Effector memory CD4-positive, alpha-beta T cell (primary cell): ENCODE results near the gene RASAL2.

Experiments
- DNase-seq, 3 donors: peaks; one replicate each; pipeline ENCODE4 v3.0.0-alpha.2; 2020
- H3K27ac ChIP-seq: 2 replicates; pipeline ENCODE4 v1.7.0; 2013; ENCODE audit warnings: mild to moderate bottlenecking, low read length, moderate library complexity; ENCODE audit not compliant: insufficient read depth, poor library complexity, severe bottlenecking
- H3K27me3 ChIP-seq: replicated peaks from 2 replicates; pipeline ENCODE4 v1.7.0; 2013; ENCODE audit warnings: mild to moderate bottlenecking, low read length; ENCODE audit not compliant: insufficient read depth, control insufficient read depth, poor library complexity, severe bottlenecking
- H3K36me3 ChIP-seq: 2 replicates; pipeline ENCODE4 v1.7.0; 2013; ENCODE audit warnings: mild to moderate bottlenecking, low read length, moderate library complexity; ENCODE audit not compliant: control insufficient read depth, insufficient read depth
- H3K4me1 ChIP-seq: 2 replicates; pipeline ENCODE4 v1.7.0; 2013; ENCODE audit warnings: low read length, mild to moderate bottlenecking; ENCODE audit not compliant: control insufficient read depth, insufficient read depth, poor library complexity, severe bottlenecking
- H3K4me3 ChIP-seq: 2 replicates; pipeline ENCODE4 v1.7.0; 2013; ENCODE audit warnings: low read length, low read depth, mild to moderate bottlenecking; ENCODE audit not compliant: insufficient read depth, poor library complexity, severe bottlenecking
- H3K9me3 ChIP-seq: 2 replicates; pipeline ENCODE4 v1.7.0; 2013; ENCODE audit warnings: mild to moderate bottlenecking, low read length, moderate library complexity; ENCODE audit not compliant: control insufficient read depth

The RASAL2 gene

GRCh38 chr1:178360421-178360820, 266.5 kb downstream of the RASAL2 start:
- no peaks in the 10 kb centered on the region for H3K36me3 ChIP-seq
- H3K4me1 ChIP-seq = no peaks in the 10 kb centered on the region
- no peak overlapping the region for H3K4me3 ChIP-seq
- H3K27ac ChIP-seq = no peak overlapping the region
- no peaks in the 10 kb centered on the region for H3K27me3 ChIP-seq
- DNase-seq = no peak
- H3K9me3 ChIP-seq = no peaks in the 10 kb centered on the region

DNA sequence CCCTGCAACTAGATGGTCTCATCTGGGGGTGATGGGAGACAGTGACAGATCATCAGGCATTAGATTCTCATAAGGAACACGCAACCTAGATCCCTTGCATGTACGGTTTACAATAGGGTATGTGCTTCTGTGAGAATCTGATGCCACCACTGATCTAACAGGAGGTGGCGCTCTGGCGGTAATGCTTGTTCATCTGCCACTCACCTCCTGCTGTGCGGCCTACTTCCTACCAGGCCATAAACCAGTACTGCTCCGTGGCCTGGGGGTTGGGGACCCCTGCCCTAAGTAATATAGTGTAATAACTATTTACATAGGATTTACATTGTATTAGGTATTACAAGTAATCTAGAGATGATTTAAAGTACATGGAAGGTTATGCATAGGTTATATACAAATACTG, 267.9 kb downstream of the RASAL2 start:
- Histone ChIP-seq H3K9me3 (no peaks in the 10 kb centered on the region), H3K27me3 (no peaks in the 10 kb centered on the region), H3K4me1 (no peaks in the 10 kb centered on the region), H3K36me3 (no peaks in the 10 kb centered on the region), H3K27ac (no peak overlapping the region), H3K4me3 (no peak overlapping the region)
- DNase-seq = no peak

DNA sequence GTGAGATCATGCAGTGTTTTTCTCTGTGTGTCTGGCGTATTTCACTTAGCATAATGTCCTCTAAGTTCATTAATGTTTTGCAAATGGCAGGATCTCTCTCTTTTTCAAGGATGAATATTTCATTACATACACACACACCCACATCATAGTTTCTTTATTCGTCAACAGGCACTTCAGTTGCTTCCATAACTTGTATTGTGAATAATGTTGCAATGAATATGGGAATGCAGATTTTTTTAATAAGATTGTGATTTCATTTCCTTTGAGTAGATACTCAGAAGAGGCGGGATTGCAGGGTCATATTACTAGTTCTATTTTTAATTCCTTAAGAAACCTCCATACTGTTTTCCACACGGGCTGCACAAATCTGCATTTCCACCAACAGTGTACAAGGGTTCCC, 268.8 kb downstream of the RASAL2 start:
- DNase-seq = no peak
- Histone ChIP-seq H3K36me3 (no peaks in the 10 kb centered on the region), H3K9me3 (no peaks in the 10 kb centered on the region), H3K4me1 (no peaks in the 10 kb centered on the region), H3K27ac (no peak overlapping the region), H3K27me3 (no peaks in the 10 kb centered on the region), H3K4me3 (no peak overlapping the region)

DNA sequence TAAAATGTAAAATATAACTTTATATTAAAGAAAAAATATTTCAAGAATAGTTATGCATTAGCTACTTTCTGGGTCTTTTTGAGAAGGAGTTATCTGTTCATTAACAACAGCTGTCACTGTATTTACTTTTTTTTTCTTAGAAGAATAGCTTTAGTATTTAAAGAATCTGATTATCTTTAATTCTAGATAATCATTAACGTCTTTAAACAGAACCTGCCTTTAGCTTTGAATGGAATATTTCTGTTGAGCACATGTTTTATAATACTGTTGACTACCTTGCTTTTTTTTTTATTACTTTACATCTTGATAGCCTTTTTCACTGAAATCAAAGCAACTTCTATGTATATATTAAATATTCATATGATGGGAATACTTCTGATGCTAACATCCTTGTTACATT, 270.9 kb downstream of the RASAL2 start:
- no peaks in the 10 kb centered on the region for H3K36me3 ChIP-seq
- H3K4me1 ChIP-seq = no peaks in the 10 kb centered on the region
- no peaks in the 10 kb centered on the region for H3K9me3 ChIP-seq
- peaks cover under 1% of the 10 kb centered on the region for H3K27me3 ChIP-seq
- H3K27ac ChIP-seq = no peak overlapping the region
- no peak overlapping the region for H3K4me3 ChIP-seq
- DNase-seq = no peak

- Histone ChIP-seq H3K4me1 (no peaks in the 10 kb centered on the region), H3K9me3 (no peaks in the 10 kb centered on the region)
- no peak for DNase-seq
Measured at GRCh38 chr1:178367151-178367550, 273.2 kb downstream of the RASAL2 start.

DNA sequence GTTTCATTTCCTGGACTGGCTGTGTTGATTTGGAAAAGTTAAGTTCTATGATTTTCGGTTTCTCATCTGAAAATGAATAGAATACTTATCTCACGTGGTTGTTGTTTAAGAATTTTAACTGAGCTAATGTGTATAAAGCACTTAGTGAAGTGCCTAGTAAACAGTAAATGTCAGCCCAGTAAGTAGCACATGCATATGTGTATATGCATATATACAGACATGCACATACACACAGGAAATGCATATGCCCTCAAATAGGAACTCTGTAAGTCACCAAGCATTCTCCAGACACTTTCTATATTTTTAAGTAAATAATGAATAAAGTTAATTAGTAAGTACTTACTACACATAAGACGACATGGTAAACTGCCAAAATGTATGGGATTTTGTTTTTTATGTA, 274.3 kb downstream of the RASAL2 start:
- Histone ChIP-seq H3K4me1 (no peaks in the 10 kb centered on the region), H3K27me3 (peaks cover 5% of the 10 kb centered on the region), H3K27ac (no peak overlapping the region), H3K36me3 (no peaks in the 10 kb centered on the region), H3K4me3 (no peak overlapping the region), H3K9me3 (no peaks in the 10 kb centered on the region)
- DNase-seq = no peak

More at GRCh38 chr1:178367151-178367550, 273.2 kb downstream of the RASAL2 start:
- Histone ChIP-seq H3K4me3 (no peak overlapping the region), H3K36me3 (no peaks in the 10 kb centered on the region), H3K27ac (no peak overlapping the region), H3K27me3 (peaks cover 5% of the 10 kb centered on the region)

DNA sequence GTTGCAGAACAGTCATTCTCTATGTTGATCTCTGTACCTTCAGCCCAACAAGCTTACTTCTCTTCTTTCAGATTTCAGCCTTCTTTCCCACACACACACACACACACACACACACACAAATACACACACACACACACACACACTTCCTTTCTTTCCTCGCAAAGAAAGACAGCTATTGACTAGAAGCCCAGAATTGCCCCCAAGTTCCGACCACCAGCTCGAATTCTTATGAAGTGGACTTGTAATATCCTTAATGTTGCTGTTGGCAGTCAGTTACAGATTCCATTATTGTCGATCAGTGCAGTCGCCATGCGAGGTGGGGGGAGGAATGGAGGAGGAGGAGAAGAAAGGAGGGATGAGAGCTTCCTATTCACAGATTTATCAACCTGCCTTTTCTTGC, 277.3 kb downstream of the RASAL2 start:
- no peak for DNase-seq
- no peaks in the 10 kb centered on the region for H3K4me1 ChIP-seq
- H3K36me3 ChIP-seq = no peaks in the 10 kb centered on the region
- no peak overlapping the region for H3K4me3 ChIP-seq
- H3K27me3 ChIP-seq = peaks cover 5% of the 10 kb centered on the region
- no peak overlapping the region for H3K27ac ChIP-seq
- no peaks in the 10 kb centered on the region for H3K9me3 ChIP-seq

- no peaks in the 10 kb centered on the region for H3K9me3 ChIP-seq
- no peaks in the 10 kb centered on the region for H3K36me3 ChIP-seq
- no peak overlapping the region for H3K4me3 ChIP-seq
- H3K27ac ChIP-seq = no peak overlapping the region
- DNase-seq = no peak
- H3K4me1 ChIP-seq = no peaks in the 10 kb centered on the region
- H3K27me3 ChIP-seq = peaks cover 5% of the 10 kb centered on the region
Measured at GRCh38 chr1:178371933-178372388, 278.1 kb downstream of the RASAL2 start.

GRCh38 chr1:178374016-178374415, 280.1 kb downstream of the RASAL2 start:
- Histone ChIP-seq H3K27ac (no peak overlapping the region), H3K27me3 (peaks cover 5% of the 10 kb centered on the region), H3K9me3 (no peaks in the 10 kb centered on the region), H3K36me3 (no peaks in the 10 kb centered on the region), H3K4me3 (no peak overlapping the region), H3K4me1 (no peaks in the 10 kb centered on the region)
- no peak for DNase-seq

- no peaks in the 10 kb centered on the region for H3K27me3 ChIP-seq
- H3K27ac ChIP-seq = no peak overlapping the region
- no peaks in the 10 kb centered on the region for H3K4me1 ChIP-seq
- DNase-seq = no peak
- no peaks in the 10 kb centered on the region for H3K36me3 ChIP-seq
- no peaks in the 10 kb centered on the region for H3K9me3 ChIP-seq
- H3K4me3 ChIP-seq = no peak overlapping the region
Measured at GRCh38 chr1:178376008-178376407, 282.1 kb downstream of the RASAL2 start.

DNA sequence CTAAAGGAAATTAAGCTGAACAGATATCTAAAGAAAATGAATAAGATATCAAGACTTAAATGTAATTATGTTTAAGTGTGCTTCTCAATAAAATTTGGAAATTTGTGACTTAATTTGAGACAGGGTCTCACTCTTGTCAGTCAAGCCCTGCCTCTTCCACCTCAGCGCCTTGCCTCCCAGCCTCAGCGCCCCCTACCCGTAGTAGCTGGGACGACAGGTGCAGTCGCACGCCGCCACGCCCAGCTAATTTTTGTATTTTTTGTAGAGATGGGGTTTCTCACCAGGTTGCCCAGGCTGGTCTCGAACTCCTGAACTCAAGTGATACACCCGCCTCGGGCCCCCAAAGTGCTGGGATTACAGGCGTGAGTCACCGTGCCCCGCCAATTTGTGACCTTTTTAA, 285.9 kb downstream of the RASAL2 start:
- H3K27ac ChIP-seq = no peak overlapping the region
- H3K36me3 ChIP-seq = no peaks in the 10 kb centered on the region
- no peaks in the 10 kb centered on the region for H3K4me1 ChIP-seq
- H3K4me3 ChIP-seq = no peak overlapping the region
- no peaks in the 10 kb centered on the region for H3K9me3 ChIP-seq
- H3K27me3 ChIP-seq = no peaks in the 10 kb centered on the region
- DNase-seq = no peak
